NCI-H774 (cell line): ENCODE measurements around the gene DAB2IP.

Source experiments
- DNase-seq: peaks from one replicate; lab custom pipeline; 2025; lab: John Stamatoyannopoulos, UW

DAB2IP gene

DNA sequence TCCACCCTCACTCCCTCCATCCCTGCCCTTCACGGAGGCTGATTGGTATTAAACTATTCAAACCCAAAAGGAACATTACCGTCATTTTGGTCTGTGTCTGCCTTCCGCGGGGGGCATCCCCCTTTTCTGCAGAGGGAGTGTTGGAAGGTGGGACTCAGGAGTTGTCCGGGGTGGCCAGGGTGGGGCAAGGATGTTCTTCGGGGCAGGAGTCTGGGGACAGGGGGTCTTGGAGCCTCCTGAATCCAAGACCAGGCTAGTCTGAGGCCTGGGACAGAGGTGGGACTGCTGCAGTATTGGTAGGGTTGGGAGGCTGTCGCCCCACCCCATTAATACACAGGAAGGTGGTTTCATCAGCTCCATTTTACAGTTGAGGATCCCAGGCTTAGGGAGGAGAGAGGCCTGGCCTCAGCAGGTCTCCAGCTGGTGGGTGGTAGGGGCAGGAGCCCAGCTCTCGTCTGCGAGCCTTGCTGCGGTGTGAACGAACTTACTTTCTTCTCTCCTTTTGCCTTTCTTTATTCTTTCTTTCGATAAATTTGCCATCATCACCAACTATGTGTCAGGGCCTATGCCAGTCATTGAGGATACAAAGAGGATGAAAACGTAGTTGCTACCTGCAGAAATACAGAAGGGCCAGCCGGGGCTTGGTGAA lies 33.8 kb downstream of the DAB2IP start:
- DNase-seq: no peak

DNA sequence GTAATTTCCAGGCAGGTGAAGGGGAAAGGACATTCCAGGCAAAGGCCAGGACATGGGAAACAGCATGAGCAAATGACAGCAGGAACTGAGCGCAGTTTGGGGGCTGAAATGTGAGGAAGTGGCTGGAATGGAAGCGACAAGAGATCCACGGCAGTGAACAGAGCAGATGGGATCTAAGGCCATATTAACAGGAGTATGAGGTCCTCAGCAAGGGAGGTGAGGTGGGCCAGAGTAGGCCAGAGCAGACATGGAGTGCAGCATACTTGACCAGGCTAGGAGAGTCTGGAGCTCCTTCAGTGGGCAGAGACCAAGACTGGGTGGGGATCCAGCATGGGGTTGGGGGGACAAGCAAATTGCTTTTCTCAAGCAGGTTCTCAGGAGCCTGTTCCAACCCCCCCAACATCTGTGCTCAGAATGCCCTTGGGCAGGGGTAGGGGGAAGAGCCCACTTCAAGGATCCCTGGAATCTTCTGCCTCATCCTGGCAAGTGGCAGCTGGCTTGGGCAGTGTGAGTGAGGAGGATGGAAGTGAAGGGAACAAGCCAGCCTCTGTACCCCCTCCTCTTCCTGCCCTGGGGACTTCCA lies 34.5 kb downstream of the DAB2IP start:
- DNase-seq: no peak

DNA sequence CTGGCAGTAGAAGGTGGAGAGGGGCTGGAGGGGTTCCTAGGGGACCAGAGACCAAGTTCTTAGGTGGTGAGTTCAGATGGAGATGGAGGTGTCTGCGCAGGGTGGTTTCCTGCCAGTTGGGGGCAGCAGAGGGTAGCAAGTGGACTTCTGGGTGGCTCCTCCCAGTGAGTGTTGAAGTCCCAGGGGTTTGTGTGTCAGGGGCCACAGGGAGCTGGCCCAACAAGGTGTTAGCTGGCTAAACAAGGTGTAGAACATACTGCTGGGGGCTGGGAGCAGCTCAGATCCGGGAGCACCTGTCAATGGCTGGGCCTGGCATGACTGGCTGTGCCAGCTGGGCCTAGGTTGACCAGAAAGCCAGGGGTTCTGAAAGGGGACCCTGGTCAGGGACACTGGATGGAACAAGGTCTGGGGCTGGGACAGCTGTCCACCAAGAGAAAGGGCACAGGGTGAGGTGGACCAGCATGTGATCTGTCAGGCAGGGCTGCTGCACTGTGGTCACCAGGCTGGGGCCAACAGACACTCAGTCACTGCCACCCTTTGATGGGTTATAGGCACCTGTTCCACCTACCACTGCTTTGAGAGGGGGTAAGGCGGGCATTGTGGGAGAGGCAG lies 35.6 kb downstream of the DAB2IP start:
- peak; percentile 64 for DNase-seq

DNA sequence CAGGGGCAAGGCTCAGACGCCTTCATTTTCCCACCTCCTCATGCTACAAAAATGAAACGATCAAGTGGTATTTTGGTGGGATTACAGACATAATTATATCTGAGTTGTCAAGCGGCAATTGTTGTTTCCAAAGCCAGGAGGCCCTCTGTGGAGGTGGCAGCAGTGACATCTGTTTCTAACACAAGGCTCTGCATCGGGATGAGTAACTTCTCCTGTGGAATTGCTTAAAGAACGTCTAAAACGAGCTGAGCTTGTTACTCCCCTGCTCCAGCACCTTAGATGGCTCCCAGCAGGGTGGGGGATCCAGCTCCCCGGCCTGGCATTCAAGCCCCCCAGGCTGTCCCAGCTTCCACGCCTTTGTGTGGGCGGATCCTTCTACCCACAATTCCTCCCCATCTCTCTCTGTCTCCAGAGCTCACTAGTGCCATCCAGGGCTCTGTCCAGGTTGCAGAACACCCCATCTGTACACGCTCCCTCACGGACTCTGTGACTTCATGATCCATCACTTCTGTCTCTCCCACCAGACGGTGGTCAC lies 36.8 kb downstream of the DAB2IP start:
- DNase-seq: no peak

DNA sequence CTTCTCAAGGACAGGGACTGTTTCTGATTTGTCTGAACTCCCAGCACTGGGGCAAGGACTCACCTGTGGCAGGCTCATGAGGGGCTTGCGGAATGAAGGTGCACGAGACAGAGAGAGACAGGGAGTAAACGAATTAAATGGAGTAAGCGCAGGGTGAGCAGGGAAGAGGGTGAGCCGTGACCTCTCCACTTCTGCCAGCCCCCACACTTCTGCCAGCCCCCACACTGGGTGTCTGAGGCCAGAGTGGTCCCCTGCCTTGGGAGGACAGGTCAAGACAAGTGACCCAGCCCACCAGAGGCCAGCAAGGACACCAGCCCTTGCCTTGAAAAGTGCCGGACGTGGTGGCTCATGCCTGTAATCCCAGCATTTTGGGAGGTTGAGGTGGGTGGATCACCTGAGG lies 37.2 kb downstream of the DAB2IP start:
- no peak for DNase-seq

DNA sequence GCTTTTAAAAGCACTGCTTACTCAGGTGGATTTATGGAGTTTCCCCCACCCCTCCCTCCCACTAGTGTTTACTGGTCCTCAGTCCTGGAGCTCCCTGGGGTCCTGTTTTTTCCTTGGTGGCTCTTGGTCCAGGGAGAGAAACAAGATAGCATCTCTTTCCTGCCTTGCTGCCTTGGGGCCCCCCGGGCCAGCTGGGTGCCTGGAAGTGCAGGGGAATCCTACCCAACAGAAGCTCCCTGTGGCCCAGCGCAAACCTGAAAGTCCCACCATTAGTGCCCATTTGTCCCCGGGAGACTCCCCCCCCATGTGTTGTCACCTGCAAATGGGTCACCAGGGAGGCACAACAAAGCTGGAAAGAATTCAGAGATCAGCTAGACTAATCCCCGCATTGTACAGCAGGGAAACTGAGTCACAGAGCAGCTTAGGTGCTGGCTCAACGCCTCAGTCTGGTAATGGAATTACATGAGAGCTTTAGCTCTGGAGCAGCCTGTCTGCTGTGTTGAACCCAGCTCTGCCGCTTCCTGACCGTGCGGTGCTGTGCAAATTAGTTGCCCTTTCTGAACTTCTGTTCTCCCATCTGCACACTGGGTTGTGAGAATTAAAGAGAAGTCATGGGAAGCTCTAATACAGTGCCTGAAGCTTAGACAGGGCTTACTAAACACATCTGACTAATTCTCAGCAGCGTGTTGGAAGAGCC lies 38.2 kb downstream of the DAB2IP start:
- no peak for DNase-seq

DNA sequence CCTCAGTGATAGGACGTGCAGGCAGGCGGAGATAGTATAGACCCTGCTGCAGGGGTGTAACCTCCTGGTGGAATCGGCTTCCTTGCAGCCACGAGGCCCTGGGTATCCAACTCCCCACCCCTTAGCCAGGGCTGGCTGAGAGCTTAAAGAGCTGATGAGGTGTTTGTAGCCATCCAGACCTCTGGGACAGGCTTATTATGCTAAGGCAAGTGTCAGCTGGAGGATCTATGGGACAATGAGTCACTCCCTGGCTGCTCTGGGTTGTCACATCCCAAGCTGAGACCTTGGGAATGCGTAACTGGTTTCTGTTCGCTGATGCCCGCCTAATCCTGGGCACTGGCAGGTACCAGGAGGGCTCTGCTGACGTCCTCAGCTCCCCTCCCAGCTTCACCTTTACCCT lies 38.9 kb downstream of the DAB2IP start:
- DNase-seq: no peak

DNA sequence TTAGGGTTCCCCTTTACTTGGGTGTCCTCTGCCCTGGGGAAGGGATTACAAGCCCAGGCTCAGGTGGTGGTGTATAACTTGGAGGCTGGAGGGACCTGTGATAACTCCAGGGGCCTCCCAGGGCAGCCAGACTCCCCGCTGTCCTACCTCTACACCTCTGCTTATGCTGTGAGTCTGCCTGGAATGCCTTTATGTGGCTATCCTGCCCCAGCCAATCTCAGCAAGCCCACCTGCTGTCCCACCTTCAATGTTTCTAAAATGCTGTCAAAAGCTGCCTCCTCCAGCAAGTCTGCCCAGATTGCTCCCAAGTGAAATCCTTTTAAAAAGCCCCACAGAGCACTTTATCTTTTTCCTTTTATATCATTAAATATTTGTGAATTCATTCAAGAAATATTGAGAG lies 39.3 kb downstream of the DAB2IP start:
- DNase-seq: no peak

DNA sequence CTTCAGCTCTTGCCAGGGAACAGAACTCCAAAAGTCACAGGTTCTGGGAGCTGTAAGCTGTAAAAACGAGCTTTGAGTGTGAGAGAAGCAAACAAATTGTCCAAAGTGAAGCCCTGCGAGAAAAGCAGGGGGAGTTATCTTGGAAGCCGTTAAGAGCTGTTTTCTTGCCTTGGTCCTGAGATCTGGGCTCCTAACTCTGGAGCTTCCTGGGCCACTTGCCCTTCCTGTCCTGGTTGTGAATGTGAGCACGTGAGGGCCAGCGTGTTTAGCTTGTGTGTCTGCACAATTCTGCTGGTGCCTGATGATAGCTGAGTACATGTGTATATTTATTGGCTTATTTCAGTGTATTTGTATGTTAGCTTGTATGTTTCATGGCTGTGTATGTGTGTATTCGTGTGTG lies 40.5 kb downstream of the DAB2IP start:
- DNase-seq: no peak

DNA sequence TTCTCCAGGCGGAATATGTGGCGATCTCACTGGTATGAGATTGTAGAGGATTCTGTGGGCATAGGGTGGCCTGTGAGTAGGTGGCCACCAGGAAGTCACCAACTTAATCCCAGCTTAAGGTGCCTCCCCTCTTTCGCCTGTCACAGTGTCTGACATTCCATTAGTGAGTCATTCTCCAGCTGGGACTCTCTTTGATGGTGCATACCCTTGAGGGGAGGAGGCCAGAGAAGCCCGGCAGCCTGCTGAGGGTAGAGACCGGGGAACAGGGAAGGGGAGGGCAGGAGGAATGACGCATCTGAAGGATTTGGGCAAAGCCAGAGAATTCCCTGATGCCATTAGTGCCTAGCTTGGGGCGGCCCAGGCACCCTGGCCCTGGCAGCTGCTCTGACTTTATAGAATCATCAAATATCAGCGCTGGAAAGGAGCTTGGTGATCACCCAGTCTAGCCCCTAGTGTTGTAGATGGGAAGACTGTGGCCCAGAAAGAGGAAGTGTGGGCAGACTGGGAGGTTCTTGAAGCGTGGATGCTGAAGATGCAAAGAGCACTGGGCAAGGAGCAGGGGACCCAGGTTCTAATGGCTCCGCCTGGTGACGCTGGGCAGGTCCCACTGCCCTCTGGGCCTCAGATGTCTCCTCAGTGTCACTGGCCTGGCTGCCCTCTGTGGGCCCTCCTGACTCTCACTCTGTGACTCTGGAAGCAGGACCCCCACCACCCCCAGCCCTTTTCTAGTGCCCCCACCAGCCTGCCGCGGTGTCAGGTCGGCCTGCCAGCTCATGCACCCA lies 41.4 kb downstream of the DAB2IP start:
- DNase-seq: no peak

DNA sequence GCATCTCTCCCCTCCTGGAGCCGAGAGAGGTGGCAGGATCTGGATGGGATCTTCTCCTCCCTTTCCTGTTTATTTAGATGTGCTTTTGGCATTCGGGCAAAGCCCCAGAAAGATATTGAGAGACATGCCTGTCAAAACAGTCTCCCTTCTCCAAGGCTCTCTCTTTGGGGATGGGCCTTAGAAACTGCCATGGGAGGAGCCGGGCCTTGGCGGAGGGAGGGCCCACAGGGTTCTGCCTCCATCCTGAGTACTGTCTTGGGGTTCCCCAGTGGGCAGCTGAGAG lies 41.9 kb downstream of the DAB2IP start:
- no peak for DNase-seq

DNA sequence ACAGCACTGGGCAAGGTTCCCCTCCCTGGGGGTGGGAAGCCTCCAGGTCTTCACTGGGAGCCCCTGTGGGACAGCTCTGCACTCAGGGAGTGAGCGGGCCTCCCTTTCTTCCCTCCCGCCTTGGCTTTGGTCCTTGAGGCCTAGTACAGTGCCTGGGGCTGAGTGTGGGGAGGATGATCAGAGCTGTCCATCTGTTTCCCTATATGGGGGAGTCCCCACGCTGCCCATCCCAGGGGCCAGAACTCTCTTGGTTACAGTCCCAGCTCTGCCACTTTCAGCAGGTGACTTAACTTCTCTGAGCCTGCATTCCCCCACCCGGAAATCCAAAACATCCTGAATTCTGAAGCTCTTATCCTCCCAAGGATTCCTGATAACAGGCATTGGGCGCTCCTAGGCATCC lies 42.6 kb downstream of the DAB2IP start:
- DNase-seq: no peak

DNA sequence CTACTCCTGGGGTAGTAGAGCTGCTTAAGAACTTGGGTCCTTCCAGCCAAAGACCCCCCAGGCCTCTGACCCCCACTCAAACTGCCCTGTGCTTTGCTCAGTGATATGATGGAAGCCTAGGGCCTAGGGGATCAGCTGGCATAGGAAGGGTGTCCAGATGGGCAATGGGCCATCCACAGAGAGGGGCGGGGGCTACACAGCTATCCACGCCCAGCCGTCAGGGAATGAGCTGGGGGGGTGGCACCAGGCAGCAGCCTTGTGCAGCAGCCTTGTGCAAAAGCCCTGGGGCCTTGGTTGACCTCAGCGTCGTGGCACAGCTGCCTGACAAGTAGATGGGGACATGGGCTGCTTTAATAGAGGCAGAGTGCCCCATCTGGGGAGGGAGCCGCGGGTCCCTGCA lies 43.2 kb downstream of the DAB2IP start:
- no peak for DNase-seq

DNA sequence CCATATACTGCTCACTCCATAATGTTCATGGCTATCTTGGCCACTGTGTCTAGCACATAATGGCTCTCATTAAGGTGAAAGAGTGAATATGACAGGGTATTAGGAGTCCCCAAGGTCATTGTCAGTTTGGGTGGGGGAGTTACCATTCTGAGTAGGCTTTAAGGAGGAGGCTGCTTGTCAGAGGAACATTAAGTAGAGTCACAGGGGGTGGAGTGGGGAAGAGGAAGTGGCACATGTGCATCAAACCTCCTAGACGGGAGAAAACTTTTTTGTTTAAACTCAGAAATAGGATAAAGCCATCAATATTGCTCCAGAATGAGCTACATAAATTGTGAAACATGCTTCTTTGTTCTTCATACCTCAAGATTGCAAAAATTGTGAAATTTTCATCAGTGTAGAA lies 45.5 kb downstream of the DAB2IP start:
- no peak for DNase-seq

DNA sequence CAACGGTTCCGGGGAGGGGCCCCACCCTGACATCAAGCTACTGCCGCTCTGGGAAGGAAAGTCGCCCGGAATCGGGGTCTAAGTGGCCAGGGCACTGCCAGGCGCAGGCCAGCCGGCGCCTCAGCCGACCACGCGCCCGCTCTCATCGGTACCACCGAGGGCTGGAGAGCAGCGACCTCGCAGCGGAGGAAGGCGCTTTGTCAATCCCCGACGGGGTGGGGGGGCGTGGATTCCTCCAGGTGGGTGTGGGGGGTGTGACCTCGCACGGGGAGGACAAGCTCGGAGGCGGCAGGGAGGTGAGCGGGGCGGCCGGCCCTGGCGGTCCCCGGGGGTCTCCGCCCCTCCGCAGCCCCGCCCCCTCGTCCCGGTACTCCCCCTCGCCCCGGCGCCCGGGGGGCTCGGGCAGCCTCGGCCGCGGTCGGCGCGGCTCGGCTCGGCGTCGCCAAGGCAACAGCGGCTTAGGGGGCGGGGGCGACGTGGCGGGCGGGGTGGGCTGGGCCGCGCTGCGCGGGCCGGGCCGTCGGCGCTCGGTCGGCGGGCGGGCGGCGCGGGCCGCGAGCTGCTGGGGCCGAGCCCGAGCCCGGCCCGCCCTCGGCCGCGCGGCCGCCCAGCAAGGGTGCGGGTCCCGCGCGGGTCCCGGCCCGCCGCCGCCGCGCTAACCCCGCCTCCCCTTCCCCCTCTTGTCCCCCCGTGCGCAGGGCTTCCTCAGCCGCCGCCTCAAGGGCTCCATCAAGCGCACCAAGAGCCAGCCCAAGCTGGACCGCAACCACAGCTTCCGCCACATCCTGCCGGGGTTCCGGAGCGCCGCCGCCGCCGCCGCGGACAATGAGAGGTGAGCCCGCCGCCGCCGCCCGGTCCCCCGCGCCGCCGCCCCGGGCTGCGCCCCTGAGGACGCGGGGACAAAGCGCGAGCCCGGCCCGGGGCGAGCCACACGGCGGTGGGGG lies 47.5 kb downstream of the DAB2IP start:
- DNase-seq: peak; percentile 48

DNA sequence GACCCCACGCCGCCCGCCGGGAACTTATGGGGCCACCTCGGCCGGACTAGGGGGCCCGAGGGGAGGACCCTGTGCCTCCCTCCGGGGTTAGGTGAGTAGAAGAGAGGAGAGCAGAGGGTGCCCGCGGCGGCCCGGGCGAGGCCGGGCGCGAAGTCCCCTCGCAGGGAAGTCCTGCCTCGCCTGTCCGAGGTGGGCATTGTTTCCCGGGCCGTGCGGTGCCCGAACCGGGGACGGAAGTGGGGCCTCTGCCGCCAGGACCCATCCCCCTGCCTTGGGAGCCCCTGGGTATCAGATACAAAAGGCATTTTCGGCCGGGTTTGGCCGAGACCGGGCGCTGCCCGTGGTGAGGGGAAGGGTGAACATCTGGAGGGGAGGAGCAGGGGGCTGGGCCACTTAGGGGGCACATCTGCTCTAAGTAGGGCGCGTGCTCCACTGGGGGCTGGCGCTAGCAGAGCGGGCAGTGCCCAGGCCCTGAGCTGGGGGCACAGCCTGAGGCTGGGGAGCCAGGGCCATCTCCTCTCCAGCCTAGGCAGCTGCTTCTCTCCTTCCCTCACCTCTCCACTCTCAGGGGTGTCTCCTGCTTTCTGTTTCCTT lies 48.2 kb downstream of the DAB2IP start:
- no peak for DNase-seq

DNA sequence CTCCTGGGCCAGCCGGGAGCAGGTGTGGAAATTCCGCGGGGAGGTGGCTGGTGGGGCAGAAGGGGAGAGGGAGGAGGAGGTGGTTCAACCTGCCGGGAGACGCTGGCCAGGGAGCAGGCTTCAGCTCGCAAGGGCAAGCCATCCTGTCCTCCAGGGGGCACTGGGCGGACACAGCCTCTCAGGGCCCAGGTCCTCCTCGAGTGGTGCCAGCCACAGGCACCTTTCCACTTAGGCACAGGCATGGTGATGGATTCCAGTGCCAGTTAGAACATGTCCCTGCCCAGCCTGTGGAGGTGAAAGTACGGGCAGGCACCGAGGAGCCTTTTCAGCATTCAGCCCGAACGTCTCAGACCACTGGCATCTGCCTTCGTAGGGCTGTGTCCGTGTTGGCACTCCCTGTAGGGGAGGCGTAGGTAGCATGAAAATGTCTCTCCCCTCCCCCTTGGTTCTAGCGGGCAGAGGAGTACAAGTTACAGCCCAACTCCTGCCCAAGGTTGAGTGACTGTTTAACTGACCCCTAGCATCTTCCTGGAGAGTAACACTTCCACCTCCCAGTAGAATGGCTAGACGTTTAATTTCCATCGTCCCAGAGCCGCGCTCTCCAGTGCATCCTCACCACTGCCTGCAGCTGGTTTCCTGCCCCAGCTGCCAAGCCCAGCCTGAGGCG lies 48.9 kb downstream of the DAB2IP start:
- DNase-seq: peak; percentile 43

DNA sequence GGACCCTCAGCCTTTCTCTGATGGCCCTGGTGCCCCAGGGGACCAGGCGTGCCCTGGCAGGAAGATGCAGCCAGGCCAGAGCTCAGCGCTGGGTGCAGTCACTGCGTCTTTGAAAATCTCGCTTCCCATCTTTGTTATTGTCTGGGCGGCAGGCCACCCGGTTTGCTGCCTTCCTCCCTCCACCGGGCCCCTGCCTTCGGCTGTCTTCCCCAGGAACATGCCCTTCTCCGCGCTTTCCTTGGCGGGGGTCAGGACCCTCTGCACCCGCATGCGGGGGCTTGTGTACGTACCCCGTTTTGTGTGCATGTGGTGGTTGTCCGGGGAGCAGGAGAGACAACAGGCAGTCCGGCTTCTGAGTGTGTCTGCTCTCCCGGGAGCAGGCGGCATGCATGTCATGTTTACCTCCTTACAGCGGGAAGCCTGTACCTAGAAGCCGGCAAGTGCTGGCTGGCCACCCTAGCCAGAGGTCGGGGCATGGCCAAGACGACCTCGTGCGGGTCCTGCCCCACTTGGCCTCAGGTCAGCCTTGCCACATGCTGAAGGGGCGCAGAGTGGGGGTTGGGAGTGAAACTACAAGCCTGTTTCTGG lies 49.5 kb downstream of the DAB2IP start:
- no peak for DNase-seq

DNA sequence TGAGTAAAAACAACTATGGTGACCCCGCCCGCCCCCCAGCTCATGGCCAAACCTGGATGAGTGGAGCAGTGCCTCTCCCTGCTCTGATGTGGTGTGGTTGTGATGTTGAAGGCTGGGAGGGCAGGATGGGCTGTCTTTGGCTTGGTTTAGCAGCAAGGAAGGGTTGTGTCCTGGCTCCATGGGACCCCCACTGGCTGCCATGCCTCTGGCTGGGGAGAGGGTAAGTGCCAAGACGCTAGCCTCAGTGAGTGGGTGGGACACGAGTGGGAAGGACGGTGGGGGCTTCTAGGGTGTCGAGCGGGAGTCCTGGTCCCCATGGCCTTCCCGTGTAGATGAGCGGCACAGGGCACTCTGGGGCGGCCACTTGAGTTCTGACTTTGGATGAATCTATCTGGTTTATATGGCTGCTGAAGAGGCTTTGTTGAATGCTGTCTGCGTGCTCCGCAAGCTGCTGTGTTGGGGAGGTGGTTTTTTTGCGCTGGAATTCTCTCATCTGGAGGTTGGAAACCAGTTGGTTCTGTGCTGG lies 50.4 kb downstream of the DAB2IP start:
- no peak for DNase-seq
